HepG2 (cell line): ENCODE data around the gene GMNN.

Experiments used
- E2F5 ChIP-seq: sonication (generic); formaldehyde crosslinking; conservative IDR thresholded peaks from 2 replicates; pipeline ENCODE4 v1.4.0; 2020; ENCODE audit warnings: missing genetic modification reagents
- FOXJ3 ChIP-seq: sonication (generic); formaldehyde crosslinking; IDR thresholded peaks from 2 replicates; pipeline ENCODE4 v1.4.0; 2020; ENCODE audit warnings: missing genetic modification reagents, mild to moderate bottlenecking, borderline replicate concordance
- LRRFIP1 ChIP-seq: sonication (generic); formaldehyde crosslinking; conservative IDR thresholded peaks from 2 replicates; pipeline ENCODE4 v1.4.0; 2020; ENCODE audit warnings: missing genetic modification reagents
- MXD3 ChIP-seq: IDR thresholded peaks from 2 replicates; pipeline ENCODE4 v1.6.1; 2016; ENCODE audit warnings: mild to moderate bottlenecking, missing biosample characterization, missing genetic modification reagents
- POLR2AphosphoS5 ChIP-seq: IDR thresholded peaks from 2 replicates; pipeline ENCODE4 v1.6.1; 2012; ENCODE audit warnings: low read depth, low read length
- RARG ChIP-seq: sonication (generic); formaldehyde crosslinking; IDR thresholded peaks from 2 replicates; pipeline ENCODE4 v1.4.0; 2020; ENCODE audit warnings: low read depth, mild to moderate bottlenecking, missing genetic modification reagents
- SMAD3 ChIP-seq: sonication (generic); formaldehyde crosslinking; IDR thresholded peaks from 2 replicates; pipeline ENCODE4 v1.4.0; 2020; ENCODE audit warnings: missing genetic modification reagents
- TBX3 ChIP-seq: fragments of 450-650 bp; IDR thresholded peaks from 2 replicates; pipeline ENCODE4 v1.6.1; 2017; ENCODE audit warnings: antibody characterized with exemption, mild to moderate bottlenecking, inconsistent platforms, borderline replicate concordance
- TMF1 ChIP-seq: sonication (generic); formaldehyde crosslinking; IDR thresholded peaks from 2 replicates; pipeline ENCODE4 v1.8.1; 2022; ENCODE audit warnings: low read depth, missing genetic modification reagents

GRCh38 chr6:24738741-24739140 is 36.0 kb upstream of the GMNN start:
- TF ChIP-seq TMF1 (CRISPR knock-in tag) (no peak), SMAD3 (CRISPR knock-in tag) (no peak), TBX3 (no peak), RARG (CRISPR knock-in tag) (no peak), POLR2AphosphoS5 (no peak), E2F5 (CRISPR knock-in tag) (no peak), FOXJ3 (CRISPR knock-in tag) (no peak), LRRFIP1 (no peak), MXD3 (CRISPR knock-in tag) (no peak)
